ENCODE data around the gene TMEM59L.

- TF ChIP-seq, protein P1, sequence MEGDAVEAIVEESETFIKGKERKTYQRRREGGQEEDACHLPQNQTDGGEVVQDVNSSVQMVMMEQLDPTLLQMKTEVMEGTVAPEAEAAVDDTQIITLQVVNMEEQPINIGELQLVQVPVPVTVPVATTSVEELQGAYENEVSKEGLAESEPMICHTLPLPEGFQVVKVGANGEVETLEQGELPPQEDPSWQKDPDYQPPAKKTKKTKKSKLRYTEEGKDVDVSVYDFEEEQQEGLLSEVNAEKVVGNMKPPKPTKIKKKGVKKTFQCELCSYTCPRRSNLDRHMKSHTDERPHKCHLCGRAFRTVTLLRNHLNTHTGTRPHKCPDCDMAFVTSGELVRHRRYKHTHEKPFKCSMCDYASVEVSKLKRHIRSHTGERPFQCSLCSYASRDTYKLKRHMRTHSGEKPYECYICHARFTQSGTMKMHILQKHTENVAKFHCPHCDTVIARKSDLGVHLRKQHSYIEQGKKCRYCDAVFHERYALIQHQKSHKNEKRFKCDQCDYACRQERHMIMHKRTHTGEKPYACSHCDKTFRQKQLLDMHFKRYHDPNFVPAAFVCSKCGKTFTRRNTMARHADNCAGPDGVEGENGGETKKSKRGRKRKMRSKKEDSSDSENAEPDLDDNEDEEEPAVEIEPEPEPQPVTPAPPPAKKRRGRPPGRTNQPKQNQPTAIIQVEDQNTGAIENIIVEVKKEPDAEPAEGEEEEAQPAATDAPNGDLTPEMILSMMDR (tag by site-specific recombination; IDR thresholded peaks at IDR 0.05): no peak
- TF ChIP-seq ZNF274 (IDR thresholded peaks at IDR 0.05; ENCODE audit: low read length) (no peak), ZNF274 (tag by site-specific recombination; IDR thresholded peaks at IDR 0.05; ENCODE audit: borderline replicate concordance) (no peak), MEIS1 (CRISPR knock-in tag; IDR thresholded peaks at IDR 0.05; ENCODE audit: borderline replicate concordance) (no peak), INSM2 (tag by site-specific recombination; IDR thresholded peaks at IDR 0.05) (no peak), IKZF3 (tag by site-specific recombination; IDR thresholded peaks at IDR 0.05) (no peak)
- TF ChIP-seq, protein P2, sequence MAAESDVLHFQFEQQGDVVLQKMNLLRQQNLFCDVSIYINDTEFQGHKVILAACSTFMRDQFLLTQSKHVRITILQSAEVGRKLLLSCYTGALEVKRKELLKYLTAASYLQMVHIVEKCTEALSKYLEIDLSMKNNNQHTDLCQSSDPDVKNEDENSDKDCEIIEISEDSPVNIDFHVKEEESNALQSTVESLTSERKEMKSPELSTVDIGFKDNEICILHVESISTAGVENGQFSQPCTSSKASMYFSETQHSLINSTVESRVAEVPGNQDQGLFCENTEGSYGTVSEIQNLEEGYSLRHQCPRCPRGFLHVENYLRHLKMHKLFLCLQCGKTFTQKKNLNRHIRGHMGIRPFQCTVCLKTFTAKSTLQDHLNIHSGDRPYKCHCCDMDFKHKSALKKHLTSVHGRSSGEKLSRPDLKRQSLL (tag by site-specific recombination; IDR thresholded peaks at IDR 0.05): no peak
Observed at GRCh38 chr19:18610556-18611326, 1.9 kb upstream of the TMEM59L start.
